Natural killer cell treated with Interleukin-12 subunit alpha and Interleukin-12 subunit beta and Interleukin-15 and Interleukin-18, amount 100 ng/mL, for 72 hours (primary cell): ENCODE data around the gene ZNF536. TPM values are rescaled to one million over a fixed set of nuclear protein-coding genes. Genes with fewer than 3 reads are reported as not detected.
A peak's percentile ranks its signal among the peaks of the same experiment; 100 is the strongest.
"Not testable (repeated sequence)": the region's sequence is repeated elsewhere in the genome, so short reads cannot be mapped to it uniquely, and the experiment has no call there.

ENCODE experiments used
- ATAC-seq, 2 donors: fragments of 150-1000 bp; cut with Tn5 transposase in 1 of 2; sonication (Bioruptor Pico), chemical (Tn5 transposase) in 1 of 2; 2 replicates each; pipeline ENCODE4 v1.10.0; 2021
- DNase-seq: peaks from one replicate; pipeline ENCODE4 v3.0.0; 2022; ENCODE audit warnings: low spot score
- H3K27ac Mint-ChIP-seq, 2 donors: 1 replicate in 1 of 2; 2 replicates in 1 of 2; pipeline ENCODE4 v1.8.0; 2022; ENCODE audit warnings: mixed read lengths in 2 of 2, mild to moderate bottlenecking in 1 of 2, moderate library complexity in 1 of 2
- H3K27me3 Mint-ChIP-seq, 2 donors: 1 replicate in 1 of 2; 2 replicates in 1 of 2; pipeline ENCODE4 v1.8.0; 2022; ENCODE audit warnings: mixed read lengths in 2 of 2
- H3K36me3 Mint-ChIP-seq: one replicate; pipeline ENCODE4 v1.8.0; 2022; ENCODE audit warnings: mixed read lengths
- H3K4me1 Mint-ChIP-seq, 2 donors: 1 replicate in 1 of 2; 2 replicates in 1 of 2; pipeline ENCODE4 v1.8.0; 2022; ENCODE audit warnings: low read depth in 2 of 2, mixed read lengths in 2 of 2, mild to moderate bottlenecking in 1 of 2
- H3K4me3 Mint-ChIP-seq: one replicate; pipeline ENCODE4 v1.8.0; 2022; ENCODE audit warnings: mixed read lengths
- H3K9me3 Mint-ChIP-seq: 2 replicates; pipeline ENCODE4 v1.8.0; 2022; ENCODE audit warnings: mixed read lengths
- total RNA-seq, 2 donors: library from RNA; stranded (reverse); gene quantifications; one replicate each; pipeline ENCODE4 v1.2.3, GENCODE V29; 2022

Gene ZNF536
- total RNA-seq, 2 donors from 2014 or later = not detected

GRCh38 chr19:30408734-30409301 is 36.6 kb downstream of the ZNF536 start:
- ATAC-seq (no peak), DNase-seq (no peak)
- H3K9me3 Mint-ChIP-seq = no peaks in the 10 kb centered on the region
- peaks cover 2 to 15% of the 10 kb centered on the region in 2 donors for H3K27me3 Mint-ChIP-seq
- no peak overlapping the region for H3K27ac Mint-ChIP-seq
- H3K4me3 Mint-ChIP-seq = no peak overlapping the region
- no peaks in the 10 kb centered on the region for H3K4me1 Mint-ChIP-seq
- no peaks in the 10 kb centered on the region for H3K36me3 Mint-ChIP-seq

DNA sequence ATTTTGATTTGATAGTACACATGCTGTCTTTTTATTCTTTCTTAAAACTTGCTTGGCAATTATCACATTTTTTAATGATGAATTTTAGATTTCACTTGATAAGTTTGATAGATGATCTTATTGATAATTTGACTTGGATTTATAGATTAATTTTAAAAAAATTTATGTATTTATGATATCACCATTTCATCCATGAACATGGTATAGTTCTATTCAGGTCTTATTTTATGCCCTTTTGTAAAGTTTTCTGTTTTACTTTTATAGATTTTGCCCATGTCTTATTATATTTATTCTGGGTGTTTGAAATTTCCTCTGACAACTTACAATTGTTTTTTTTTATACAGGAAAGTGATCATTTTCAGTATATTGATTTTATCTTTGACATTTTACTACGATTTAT is 39.5 kb downstream of the ZNF536 start:
- no peak for DNase-seq
- H3K4me1 Mint-ChIP-seq = no peaks in the 10 kb centered on the region
- ATAC-seq = no peak
- H3K36me3 Mint-ChIP-seq = no peaks in the 10 kb centered on the region
- no peaks in the 10 kb centered on the region for H3K9me3 Mint-ChIP-seq
- H3K4me3 Mint-ChIP-seq = no peak overlapping the region
- peaks cover 14 to 26% of the 10 kb centered on the region in 2 donors for H3K27me3 Mint-ChIP-seq
- H3K27ac Mint-ChIP-seq = no peak overlapping the region

DNA sequence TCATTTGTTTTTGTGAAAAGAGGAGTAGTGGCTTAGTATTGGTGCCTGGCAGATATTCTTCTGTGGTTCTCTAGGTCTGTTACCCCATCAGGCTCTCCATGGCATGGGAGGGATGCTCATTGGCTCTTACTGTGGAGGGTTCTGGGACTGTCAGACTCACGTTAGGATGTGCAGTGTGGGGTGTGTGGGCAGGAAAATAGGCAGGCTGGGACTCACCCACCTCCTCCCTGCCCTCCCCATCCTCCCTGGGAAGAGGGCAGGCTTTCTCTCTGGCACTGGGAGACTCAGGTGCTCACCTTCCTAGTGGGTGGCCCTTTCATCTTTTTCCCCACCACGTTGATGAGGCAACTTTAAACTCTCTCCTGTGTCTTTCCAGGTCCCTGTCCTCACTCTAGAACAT is 44.2 kb downstream of the ZNF536 start:
- Mint-ChIP-seq H3K27me3 (peaks cover 22 to 46% of the 10 kb centered on the region in 2 donors), H3K9me3 (no peaks in the 10 kb centered on the region), H3K4me1 (no peaks in the 10 kb centered on the region), H3K4me3 (no peak overlapping the region), H3K36me3 (no peaks in the 10 kb centered on the region), H3K27ac (no peak overlapping the region)
- no peak for DNase-seq
- ATAC-seq = no peak

DNA sequence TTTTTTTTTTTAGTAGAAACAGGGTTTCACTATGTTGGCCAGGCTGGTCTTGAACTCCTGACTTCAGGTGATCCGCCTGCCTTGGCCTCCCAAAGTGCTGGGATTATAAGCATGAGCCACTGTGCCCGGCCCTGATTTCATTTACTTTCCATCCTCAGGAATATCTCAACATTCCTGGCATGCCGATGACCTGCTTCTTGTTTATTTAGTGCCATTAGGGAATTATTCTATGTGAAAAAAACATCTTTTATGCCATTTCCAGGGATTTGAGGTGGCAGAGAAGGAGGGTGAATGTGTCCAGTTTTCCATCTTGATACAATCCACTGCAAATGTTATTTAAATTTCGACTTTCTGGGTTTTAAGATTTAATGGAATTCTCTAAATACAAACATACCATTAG is 45.0 kb downstream of the ZNF536 start:
- H3K9me3 Mint-ChIP-seq, H3K27ac Mint-ChIP-seq, H3K4me1 Mint-ChIP-seq, H3K4me3 Mint-ChIP-seq, H3K36me3 Mint-ChIP-seq, ATAC-seq, DNase-seq: not testable (repeated sequence)
- H3K27me3 Mint-ChIP-seq = peaks cover 22 to 46% of the 10 kb centered on the region in 2 donors

DNA sequence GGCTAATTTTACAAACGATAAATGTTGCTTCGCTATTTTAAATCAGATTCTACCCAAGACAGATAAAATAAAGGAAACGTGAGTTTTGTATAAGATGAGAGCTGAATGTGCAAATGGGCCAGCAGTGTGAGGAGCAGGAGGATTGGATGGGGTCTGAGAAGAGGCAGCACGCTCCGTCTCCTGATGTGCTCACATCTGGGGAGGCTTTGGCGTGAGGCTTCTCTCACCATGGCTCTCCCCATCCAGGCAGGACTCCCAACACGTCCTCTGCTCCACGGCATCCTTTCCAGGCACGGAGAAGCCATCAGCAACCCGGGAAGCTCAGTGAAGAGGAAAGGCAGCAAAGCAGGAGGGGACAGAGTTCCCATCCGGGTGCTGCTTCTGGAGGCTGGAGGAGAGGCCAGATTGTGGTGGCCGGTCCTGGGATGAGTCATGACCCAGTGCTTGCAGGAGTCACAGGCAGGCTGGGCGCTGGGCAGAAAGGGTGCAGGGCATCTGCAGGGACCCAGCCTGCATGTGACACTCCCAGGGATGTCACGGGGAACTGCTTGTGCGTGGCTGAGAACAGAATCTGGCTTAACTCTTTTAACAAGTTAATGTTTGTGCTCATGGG is 47.5 kb downstream of the ZNF536 start:
- Mint-ChIP-seq H3K4me1 (no peaks in the 10 kb centered on the region), H3K36me3 (no peaks in the 10 kb centered on the region), H3K9me3 (no peaks in the 10 kb centered on the region), H3K27ac (no peak overlapping the region), H3K27me3 (peaks cover 21 to 39% of the 10 kb centered on the region in 2 donors), H3K4me3 (no peak overlapping the region)
- DNase-seq (no peak), ATAC-seq (no peak)

- no peaks in the 10 kb centered on the region for H3K36me3 Mint-ChIP-seq
- H3K4me3 Mint-ChIP-seq = no peak overlapping the region
- H3K9me3 Mint-ChIP-seq = no peaks in the 10 kb centered on the region
- ATAC-seq (no peak), DNase-seq (no peak)
- no peaks in the 10 kb centered on the region for H3K4me1 Mint-ChIP-seq
- H3K27me3 Mint-ChIP-seq = peaks cover 17 to 34% of the 10 kb centered on the region in 2 donors
- no peak overlapping the region for H3K27ac Mint-ChIP-seq
These were observed 48.1 kb downstream of the ZNF536 start for GRCh38 chr19:30420316-30420715.

DNA sequence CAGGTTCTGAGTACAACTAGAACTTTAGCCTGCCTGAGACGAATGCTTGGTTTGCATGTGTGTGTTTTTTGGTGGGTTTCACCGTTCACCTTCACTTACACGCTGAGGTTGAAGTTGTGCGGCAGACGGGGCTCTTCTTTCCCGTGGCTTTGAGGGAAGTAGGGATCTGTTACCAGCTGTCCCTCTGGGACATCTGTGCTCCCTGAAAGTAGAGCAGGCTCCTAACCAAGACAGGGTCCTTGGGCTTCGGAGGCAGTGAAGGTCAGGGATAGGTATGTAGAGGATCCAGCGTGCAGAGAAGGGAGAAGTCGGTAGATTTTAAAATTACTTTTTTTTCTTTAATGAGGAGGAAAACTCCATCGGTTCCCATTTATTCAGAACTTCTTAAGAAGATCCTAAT is 48.7 kb downstream of the ZNF536 start:
- peaks cover 13 to 29% of the 10 kb centered on the region in 2 donors for H3K27me3 Mint-ChIP-seq
- H3K36me3 Mint-ChIP-seq = no peaks in the 10 kb centered on the region
- no peaks in the 10 kb centered on the region for H3K9me3 Mint-ChIP-seq
- H3K4me3 Mint-ChIP-seq = no peak overlapping the region
- DNase-seq (no peak), ATAC-seq (no peak)
- H3K4me1 Mint-ChIP-seq = no peaks in the 10 kb centered on the region
- H3K27ac Mint-ChIP-seq = no peak overlapping the region

- Mint-ChIP-seq H3K36me3 (no peaks in the 10 kb centered on the region), H3K4me3 (no peak overlapping the region)
These were observed 49.4 kb downstream of the ZNF536 start for GRCh38 chr19:30421571-30421970.

GRCh38 chr19:30423481-30423880 is 51.3 kb downstream of the ZNF536 start:
- Mint-ChIP-seq H3K4me1 (no peaks in the 10 kb centered on the region), H3K27me3 (peaks cover 7 to 14% of the 10 kb centered on the region in 2 donors), H3K4me3 (no peak overlapping the region), H3K36me3 (no peaks in the 10 kb centered on the region), H3K9me3 (no peaks in the 10 kb centered on the region), H3K27ac (no peak overlapping the region)
- peak in 1 of 2 donors; percentile 37 for ATAC-seq
- no peak for DNase-seq

More at GRCh38 chr19:30421571-30421970, 49.4 kb downstream of the ZNF536 start:
- Mint-ChIP-seq H3K4me1 (no peaks in the 10 kb centered on the region), H3K9me3 (no peaks in the 10 kb centered on the region), H3K27ac (no peak overlapping the region), H3K27me3 (peaks cover 11 to 22% of the 10 kb centered on the region in 2 donors)
- ATAC-seq (no peak), DNase-seq (no peak)

DNA sequence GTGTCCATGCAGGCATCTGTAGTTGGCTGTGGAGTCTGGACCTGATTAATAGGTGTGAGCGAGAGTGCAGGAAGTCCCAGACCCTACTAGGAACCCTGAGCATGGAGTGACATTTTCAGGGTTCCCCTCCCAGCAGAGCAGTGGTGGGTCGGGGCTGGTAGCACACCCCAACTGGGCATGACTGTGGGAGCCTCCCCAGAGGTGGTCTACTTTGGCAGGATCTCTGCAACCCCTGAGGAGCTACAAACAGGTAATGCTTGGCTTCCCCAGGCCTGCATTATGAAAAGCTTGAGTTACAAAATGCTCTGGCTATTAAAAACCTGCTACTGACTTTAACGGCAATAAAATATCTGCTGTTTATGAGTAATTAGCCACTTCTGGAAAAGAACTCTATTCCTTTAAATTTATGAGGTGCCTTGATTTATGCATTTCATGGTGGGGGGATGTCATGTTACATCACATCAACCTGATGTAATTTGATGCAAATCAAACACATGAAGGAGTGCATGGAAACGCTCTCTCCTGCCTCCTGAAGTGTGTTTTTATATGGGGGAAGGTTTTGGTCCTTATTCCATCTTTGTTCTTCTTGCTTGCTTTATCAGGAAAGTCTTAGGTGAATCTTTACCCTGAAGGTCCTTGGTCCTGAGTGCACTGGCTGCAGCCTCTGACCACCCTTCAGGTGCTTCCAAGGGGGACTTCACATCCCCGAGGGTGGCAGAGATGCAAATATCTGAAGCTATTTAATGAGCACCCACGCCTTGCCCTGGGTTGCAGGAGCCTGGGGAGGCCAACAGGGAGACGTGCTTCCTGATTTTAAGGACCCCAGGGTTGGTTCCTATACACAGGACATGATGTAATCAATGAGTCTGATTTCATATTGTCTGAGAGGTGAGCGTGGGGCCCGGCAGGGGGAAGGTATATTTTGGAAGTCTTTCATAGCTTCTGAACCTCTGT is 54.0 kb downstream of the ZNF536 start:
- H3K4me3 Mint-ChIP-seq = no peak overlapping the region
- ATAC-seq = no peak
- H3K27me3 Mint-ChIP-seq = peaks cover 0 to 8% of the 10 kb centered on the region in 2 donors
- no peaks in the 10 kb centered on the region for H3K9me3 Mint-ChIP-seq
- H3K36me3 Mint-ChIP-seq = no peaks in the 10 kb centered on the region
- H3K4me1 Mint-ChIP-seq = no peaks in the 10 kb centered on the region
- no peak overlapping the region for H3K27ac Mint-ChIP-seq
- no peak for DNase-seq

DNA sequence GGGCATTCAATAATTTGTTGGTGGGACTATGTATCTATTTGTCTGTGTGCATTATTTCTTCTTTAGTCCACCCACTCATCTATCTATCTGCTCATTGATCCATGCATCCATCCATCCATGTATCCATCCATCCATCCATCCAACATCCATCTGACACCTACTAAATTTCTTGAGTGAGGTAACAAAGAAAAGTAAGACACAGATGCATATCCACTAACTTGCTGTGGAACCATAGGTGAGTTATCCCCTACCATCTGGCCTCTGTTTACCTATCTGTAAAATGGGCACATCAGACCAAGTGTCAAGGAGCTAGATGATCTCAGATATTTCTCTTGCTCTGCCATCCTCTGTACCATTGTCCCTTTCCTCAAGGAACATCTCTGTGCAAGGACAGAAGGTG is 54.7 kb downstream of the ZNF536 start:
- DNase-seq = no peak
- Mint-ChIP-seq H3K4me3 (no peak overlapping the region), H3K27ac (no peak overlapping the region), H3K36me3 (no peaks in the 10 kb centered on the region), H3K9me3 (no peaks in the 10 kb centered on the region), H3K27me3 (peaks cover 0 to 8% of the 10 kb centered on the region in 2 donors), H3K4me1 (no peaks in the 10 kb centered on the region)
- ATAC-seq = no peak

DNA sequence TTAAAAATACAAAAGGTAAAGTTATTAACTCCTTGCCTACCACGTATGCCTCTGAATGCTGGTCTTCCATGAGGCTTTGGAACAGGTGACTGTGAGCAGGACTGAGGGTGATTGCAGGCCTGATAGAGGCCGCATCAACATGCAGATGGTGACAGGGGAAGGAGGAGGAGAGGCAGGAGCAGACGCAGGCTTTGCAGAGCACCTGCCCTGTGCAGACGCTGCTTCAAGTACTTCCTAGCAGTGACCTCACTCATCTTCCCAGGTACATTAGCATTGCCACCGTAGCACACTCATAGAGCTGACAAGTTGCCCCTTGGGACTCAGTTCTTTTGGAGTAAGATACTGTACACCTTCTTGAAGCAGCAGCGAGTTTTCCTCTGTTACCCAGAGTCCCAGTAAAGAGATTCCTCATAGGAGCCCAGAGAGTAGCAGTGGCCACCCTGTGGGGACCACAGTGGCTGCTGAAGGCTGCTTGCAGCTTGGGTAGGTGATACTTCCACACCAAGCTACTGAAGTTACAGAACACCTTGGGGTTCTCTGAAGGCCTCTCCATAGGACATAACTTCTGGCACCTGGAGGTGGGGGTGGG is 56.0 kb downstream of the ZNF536 start:
- Mint-ChIP-seq H3K4me1 (no peaks in the 10 kb centered on the region), H3K27ac (no peak overlapping the region), H3K9me3 (no peaks in the 10 kb centered on the region), H3K4me3 (no peak overlapping the region), H3K27me3 (peaks cover 0 to 7% of the 10 kb centered on the region in 2 donors), H3K36me3 (no peaks in the 10 kb centered on the region)
- DNase-seq = no peak
- no peak for ATAC-seq

- H3K27me3 Mint-ChIP-seq = peaks cover 0 to 7% of the 10 kb centered on the region in 2 donors
These were observed 56.7 kb downstream of the ZNF536 start for GRCh38 chr19:30428844-30429243.

More at GRCh38 chr19:30428844-30429243, 56.7 kb downstream of the ZNF536 start:
- no peaks in the 10 kb centered on the region for H3K9me3 Mint-ChIP-seq
- no peaks in the 10 kb centered on the region for H3K4me1 Mint-ChIP-seq
- DNase-seq (no peak), ATAC-seq (no peak)
- no peak overlapping the region for H3K27ac Mint-ChIP-seq
- H3K4me3 Mint-ChIP-seq = no peak overlapping the region
- no peaks in the 10 kb centered on the region for H3K36me3 Mint-ChIP-seq
